GM12872 (cell line): Measurements from ENCODE around the gene IFIT1.

Experiments
- TF ChIP-seq, protein P1 (sequence below): IDR thresholded peaks from 3 replicates; pipeline ENCODE4 v1.5.1; 2011; ENCODE audit warnings: low read depth, mild to moderate bottlenecking, low read length, moderate library complexity; ENCODE audit not compliant: insufficient read depth

The IFIT1 gene

DNA sequence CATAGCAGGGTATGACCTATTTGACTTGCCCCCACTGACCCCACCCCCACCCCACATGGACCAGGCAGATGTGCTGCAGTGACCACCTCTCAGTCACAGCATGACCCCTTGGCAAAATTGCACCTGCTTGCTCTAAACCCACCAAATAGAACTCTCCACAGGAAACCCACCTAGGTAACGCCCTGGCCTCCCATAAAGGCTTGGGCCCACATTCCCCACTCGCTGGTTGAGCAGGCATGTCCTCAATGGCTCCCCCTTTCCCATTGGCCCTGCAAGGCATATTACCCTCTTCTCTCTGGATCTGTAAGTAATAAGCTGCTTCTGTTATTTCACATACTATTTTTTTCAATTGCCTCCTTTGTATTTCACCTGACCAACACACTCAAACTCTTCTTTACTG lies 2.7 kb downstream of the IFIT1 start:
- TF ChIP-seq, protein P1, sequence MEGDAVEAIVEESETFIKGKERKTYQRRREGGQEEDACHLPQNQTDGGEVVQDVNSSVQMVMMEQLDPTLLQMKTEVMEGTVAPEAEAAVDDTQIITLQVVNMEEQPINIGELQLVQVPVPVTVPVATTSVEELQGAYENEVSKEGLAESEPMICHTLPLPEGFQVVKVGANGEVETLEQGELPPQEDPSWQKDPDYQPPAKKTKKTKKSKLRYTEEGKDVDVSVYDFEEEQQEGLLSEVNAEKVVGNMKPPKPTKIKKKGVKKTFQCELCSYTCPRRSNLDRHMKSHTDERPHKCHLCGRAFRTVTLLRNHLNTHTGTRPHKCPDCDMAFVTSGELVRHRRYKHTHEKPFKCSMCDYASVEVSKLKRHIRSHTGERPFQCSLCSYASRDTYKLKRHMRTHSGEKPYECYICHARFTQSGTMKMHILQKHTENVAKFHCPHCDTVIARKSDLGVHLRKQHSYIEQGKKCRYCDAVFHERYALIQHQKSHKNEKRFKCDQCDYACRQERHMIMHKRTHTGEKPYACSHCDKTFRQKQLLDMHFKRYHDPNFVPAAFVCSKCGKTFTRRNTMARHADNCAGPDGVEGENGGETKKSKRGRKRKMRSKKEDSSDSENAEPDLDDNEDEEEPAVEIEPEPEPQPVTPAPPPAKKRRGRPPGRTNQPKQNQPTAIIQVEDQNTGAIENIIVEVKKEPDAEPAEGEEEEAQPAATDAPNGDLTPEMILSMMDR = no peak

DNA sequence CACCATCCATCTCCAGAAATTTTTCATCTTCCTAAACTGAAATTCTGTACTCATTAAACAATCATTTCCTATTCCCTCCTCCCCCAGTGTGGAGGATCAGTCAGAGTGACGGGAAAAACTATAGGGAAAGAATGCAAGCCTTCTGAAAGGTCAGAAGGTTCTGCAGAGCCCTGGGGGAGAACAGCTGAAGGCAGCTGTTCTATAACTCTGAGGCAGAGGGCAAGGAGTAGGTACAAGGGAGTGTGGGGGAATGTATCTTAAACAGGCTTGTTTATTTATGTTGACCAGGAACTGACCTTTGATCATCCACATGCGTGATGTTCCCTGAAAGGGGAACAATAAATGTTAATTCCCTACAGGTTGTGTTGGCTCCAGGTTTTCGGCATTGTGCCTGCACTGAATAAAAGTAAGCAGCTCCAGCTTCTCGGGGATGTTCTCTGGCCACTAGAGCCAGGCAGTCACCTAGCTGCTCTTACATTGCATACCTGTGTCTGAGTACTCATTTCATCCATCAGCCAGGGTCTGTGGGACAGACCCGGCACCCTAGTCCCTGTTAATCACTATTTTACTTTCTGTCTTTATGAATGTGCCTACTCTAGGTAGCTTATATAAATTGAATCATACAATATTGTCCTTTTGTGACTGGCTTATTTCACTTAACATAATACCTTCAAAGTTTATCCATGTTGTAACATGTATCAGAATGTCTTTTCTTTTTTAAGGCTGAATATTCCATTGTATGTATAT lies 5.8 kb downstream of the IFIT1 start:
- TF ChIP-seq, protein P1 = no peak

DNA sequence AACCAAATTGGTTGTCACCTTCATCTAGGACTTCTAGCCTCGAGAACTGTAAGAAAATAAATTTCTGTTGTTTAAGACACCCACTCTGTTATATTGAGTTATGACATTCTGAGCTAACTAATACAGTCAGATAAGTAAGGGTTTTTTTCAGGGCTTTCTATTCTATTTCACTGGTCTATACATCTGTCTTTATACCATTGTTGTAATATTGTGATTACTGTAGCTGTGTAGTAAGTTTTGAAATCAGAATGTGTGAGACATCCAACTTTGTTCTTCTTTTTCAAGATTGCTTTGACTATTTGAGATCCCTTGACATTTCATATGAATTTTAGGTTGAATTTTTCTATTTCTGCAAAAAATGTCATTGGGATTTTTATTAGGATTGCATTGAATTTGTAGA lies 7.5 kb downstream of the IFIT1 start:
- TF ChIP-seq, protein P1 = no peak

DNA sequence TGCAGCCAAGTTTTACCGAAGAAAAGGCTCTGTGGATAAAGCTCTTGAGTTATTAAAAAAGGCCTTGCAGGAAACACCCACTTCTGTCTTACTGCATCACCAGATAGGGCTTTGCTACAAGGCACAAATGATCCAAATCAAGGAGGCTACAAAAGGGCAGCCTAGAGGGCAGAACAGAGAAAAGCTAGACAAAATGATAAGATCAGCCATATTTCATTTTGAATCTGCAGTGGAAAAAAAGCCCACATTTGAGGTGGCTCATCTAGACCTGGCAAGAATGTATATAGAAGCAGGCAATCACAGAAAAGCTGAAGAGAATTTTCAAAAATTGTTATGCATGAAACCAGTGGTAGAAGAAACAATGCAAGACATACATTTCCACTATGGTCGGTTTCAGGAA lies 10.6 kb downstream of the IFIT1 start:
- TF ChIP-seq, protein P1 = no peak

DNA sequence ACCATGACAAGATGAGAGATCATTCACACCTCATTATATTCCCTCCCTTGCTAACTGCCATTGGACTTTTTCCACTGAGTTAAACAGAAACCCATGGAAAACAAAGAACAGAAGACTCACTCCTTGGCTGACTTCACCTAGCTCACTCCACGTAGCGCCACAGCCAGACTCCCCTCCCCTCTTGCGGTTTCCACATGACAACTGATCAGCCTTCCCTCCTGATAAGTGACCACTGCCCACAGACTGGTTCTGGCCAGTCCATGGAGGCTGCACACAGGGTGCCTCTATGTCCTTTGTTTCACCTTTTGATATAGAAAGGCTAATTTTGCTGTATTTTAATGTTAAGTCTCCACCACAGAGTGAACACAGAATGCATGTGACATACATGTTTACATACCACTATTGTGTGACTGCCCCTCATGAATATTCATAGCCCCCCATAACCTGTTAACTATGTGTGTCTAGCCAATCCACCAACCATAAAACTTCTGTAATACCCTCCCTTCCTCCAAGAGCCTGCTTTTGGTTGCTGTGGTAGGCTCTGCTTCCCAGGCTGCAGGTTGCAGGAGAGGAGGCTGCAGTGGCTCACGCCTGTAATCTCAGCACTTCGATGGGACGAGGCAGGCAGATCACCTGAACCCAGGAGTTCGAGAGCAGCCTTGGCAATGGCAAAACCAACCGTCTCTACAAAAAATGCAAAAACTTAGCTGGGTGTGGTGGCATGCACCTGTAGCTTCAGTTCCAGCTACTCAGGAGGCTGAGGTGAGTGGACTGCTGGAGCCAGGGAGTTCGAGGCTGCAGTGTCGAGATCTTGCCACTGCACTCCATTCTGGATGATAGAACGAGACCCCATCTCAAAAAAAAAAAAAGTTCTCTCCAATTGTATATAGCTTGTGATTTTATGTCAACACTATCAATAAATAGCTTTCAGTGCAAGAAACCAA lies 12.0 kb downstream of the IFIT1 start:
- TF ChIP-seq, protein P1 = no peak

DNA sequence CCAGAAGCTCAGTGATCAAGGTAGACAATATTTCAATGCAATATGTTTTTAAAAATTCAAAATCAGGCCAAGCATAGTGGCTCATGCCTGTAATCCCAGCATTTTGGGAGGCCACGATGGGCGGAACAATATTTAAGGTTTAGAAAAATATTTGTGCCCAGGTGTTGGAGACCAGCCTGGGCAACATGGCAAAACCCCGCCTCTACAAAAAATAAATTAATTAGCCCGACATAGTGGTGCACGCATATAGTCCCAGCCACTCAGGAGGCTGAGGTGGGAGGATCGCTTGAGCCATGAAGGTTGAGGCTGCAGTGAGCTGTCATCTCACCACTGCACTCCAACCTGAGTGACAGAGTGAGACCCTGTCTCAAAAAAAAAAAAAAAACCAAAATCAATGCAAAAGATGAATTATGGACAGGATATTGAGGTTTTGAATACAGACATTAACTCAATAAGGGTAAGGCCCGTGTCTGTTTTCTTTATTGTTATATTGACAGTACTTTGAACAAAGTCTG lies 21.0 kb downstream of the IFIT1 start:
- TF ChIP-seq, protein P1 = no peak

DNA sequence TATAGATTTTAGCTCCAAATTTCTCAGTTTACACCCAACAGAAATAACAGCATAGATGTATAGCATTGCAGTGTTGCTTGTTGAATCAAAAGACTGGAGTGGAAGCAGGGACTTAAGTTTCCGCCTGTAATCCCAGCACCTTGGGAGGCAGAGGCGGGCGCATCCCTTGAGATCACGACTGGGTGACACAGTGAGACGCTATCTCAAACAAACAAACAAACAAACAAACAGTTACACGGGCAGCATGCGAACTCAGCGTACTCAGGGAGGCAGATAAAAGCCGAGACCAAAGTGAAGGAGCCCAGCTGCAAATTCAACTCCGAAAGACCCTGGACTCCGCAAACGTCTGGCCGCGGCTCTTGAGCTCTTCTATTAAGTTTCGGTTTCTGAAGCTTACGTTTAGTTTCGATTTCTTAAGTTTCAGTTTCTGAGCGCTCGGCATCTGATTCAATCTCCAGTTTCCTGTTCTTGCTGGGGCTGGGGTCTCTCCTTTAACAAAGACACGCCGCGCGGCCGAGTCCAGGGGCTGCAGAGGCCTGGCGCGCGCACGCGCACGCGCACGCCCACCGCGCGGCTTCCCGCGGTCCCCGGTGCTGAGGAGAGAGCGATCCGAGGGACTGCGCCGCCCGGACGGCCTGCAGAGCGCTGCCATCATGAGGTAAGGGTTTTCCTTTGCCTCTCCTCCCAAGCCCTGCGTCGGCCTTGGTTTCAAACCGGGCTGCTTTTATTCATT lies 21.9 kb downstream of the IFIT1 start, which contains the start of gene IFIT5:
IFIT5 (plus strand) TSS at position 423 of the 733 bp plus-strand sequence; CDS start at position 654, 231 bp downstream.
- TF ChIP-seq, protein P1 = no peak
